ENCODE measurements around the gene NXNL2. TPM values are rescaled to one million over a fixed set of nuclear protein-coding genes. Genes with fewer than 3 reads are reported as not detected.

NXNL2 gene
- total and polyA plus RNA-seq, 7 donors: 0.05 TPM; not detected in 6

GRCh38 chr9:88528080-88528790 lies 6.7 kb upstream of the NXNL2 start:
- no peak for ATAC-seq
- no peak overlapping the region for H3K27ac ChIP-seq
- no peaks in the 10 kb centered on the region for H3K36me3 ChIP-seq (ENCODE audit: insufficient read depth in 1 of 2, low read depth in 1 of 2)
- WGBS, 3 donors: 79 to 84% (median 80%) methylated on average over 6 of the region's 6 CpGs
- no peaks in the 10 kb centered on the region for H3K9me3 ChIP-seq
- no peaks in the 10 kb centered on the region for H3K4me1 ChIP-seq
- peaks cover 0 to 30% (median 10%) of the 10 kb centered on the region in 3 donors for H3K27me3 ChIP-seq (ENCODE audit: insufficient read depth in 3 of 3, low read length in 2 of 3)
- no peak for TF ChIP-seq CTCF (IDR thresholded peaks at IDR 0.05)
- no peak overlapping the region for H3K4me3 ChIP-seq
- DNase-seq: no peak
- intact Hi-C loops (cut with DNase I): no loop called here

- DNase-seq (no peak), ATAC-seq (no peak)
- Histone ChIP-seq H3K36me3 (ENCODE audit: insufficient read depth in 1 of 2, low read depth in 1 of 2) (no peaks in the 10 kb centered on the region), H3K4me1 (no peaks in the 10 kb centered on the region), H3K9me3 (no peaks in the 10 kb centered on the region), H3K27me3 (ENCODE audit: insufficient read depth in 3 of 3, low read length in 2 of 3) (peaks cover 0 to 37% (median 10%) of the 10 kb centered on the region in 3 donors), H3K27ac (no peak overlapping the region), H3K4me3 (no peak overlapping the region)
- WGBS, 3 donors: 75 to 82% (median 75%) methylated on average over 6 of the region's 6 CpGs
- no peak for TF ChIP-seq CTCF (IDR thresholded peaks at IDR 0.05)
- intact Hi-C loops (cut with DNase I): no loop called here
These were observed 5.5 kb upstream of the NXNL2 start for GRCh38 chr9:88529496-88529895.

- no peak for ATAC-seq
- intact Hi-C loops (cut with DNase I): no loop called here
- no peak for TF ChIP-seq CTCF (IDR thresholded peaks at IDR 0.05)
- no peak overlapping the region for H3K4me3 ChIP-seq
- no peaks in the 10 kb centered on the region for H3K4me1 ChIP-seq
- H3K27ac ChIP-seq: no peak overlapping the region
- H3K9me3 ChIP-seq: no peaks in the 10 kb centered on the region
- DNase-seq: no peak
- H3K36me3 ChIP-seq (ENCODE audit: insufficient read depth in 1 of 2, low read depth in 1 of 2): no peaks in the 10 kb centered on the region
- peaks cover 0 to 39% (median 10%) of the 10 kb centered on the region in 3 donors for H3K27me3 ChIP-seq (ENCODE audit: insufficient read depth in 3 of 3, low read length in 2 of 3)
- WGBS, 3 donors: 49 to 91% (median 81%) methylated on average over 1 of the region's 1 CpG
These were observed 4.9 kb upstream of the NXNL2 start for GRCh38 chr9:88530051-88530450.

GRCh38 chr9:88531920-88532698 lies 2.9 kb upstream of the NXNL2 start:
- WGBS, 3 donors: 13 to 22% (median 15%) methylated on average over 31 of the region's 31 CpGs
- intact Hi-C loops (cut with DNase I): no loop called here
- peak; percentile 18 to 57 for DNase-seq
- Histone ChIP-seq H3K4me1 (peaks cover 4% of the 10 kb centered on the region), H3K9me3 (no peaks in the 10 kb centered on the region), H3K27ac (no peak overlapping the region), H3K27me3 (ENCODE audit: insufficient read depth in 3 of 3, low read length in 2 of 3) (peaks cover 0 to 59% (median 18%) of the 10 kb centered on the region in 3 donors), H3K36me3 (ENCODE audit: insufficient read depth in 1 of 2, low read depth in 1 of 2) (no peaks in the 10 kb centered on the region), H3K4me3 (no peak overlapping the region)
- ATAC-seq: no peak
- TF ChIP-seq CTCF (IDR thresholded peaks at IDR 0.05): no peak
